Ishikawa (cell line): ENCODE measurements around the gene PLPP1.

ENCODE experiments used
- CEBPB ChIP-seq: IDR thresholded peaks from 2 replicates; pipeline ENCODE4 v1.6.1; 2012
- CREB1 ChIP-seq: IDR thresholded peaks from 2 replicates; pipeline ENCODE4 v1.6.1; 2012; ENCODE audit warnings: low read depth
- EGR1 ChIP-seq: IDR thresholded peaks from 2 replicates; pipeline ENCODE4 v1.6.1; 2012
- EP300 ChIP-seq: IDR thresholded peaks from 2 replicates; pipeline ENCODE4 v1.6.1; 2012; ENCODE audit warnings: borderline replicate concordance
- FOXM1 ChIP-seq: IDR thresholded peaks from 2 replicates; pipeline ENCODE4 v1.6.1; 2012; ENCODE audit warnings: low read depth, borderline replicate concordance
- NFIC ChIP-seq: IDR thresholded peaks from 2 replicates; pipeline ENCODE4 v1.6.1; 2012
- RAD21 ChIP-seq: IDR thresholded peaks from 2 replicates; pipeline ENCODE4 v1.6.1; 2012; ENCODE audit warnings: low read depth
- REST ChIP-seq: IDR thresholded peaks from 2 replicates; pipeline ENCODE4 v1.6.1; 2012; ENCODE audit warnings: low read depth, mild to moderate bottlenecking
- TAF1 ChIP-seq: IDR thresholded peaks from 2 replicates; pipeline ENCODE4 v1.6.1; 2012; ENCODE audit warnings: low read depth, mild to moderate bottlenecking
- TCF12 ChIP-seq: IDR thresholded peaks from 2 replicates; pipeline ENCODE4 v1.6.1; 2012; ENCODE audit warnings: low read depth
- TEAD4 ChIP-seq: IDR thresholded peaks from 2 replicates; pipeline ENCODE4 v1.6.1; 2012
- YY1 ChIP-seq: IDR thresholded peaks from 2 replicates; pipeline ENCODE4 v1.6.1; 2012; ENCODE audit warnings: low read depth
- ZBTB7A ChIP-seq: IDR thresholded peaks from 2 replicates; pipeline ENCODE4 v1.6.1; 2012; ENCODE audit warnings: low read depth
- TF ChIP-seq, protein P1 (sequence below): IDR thresholded peaks from 2 replicates; pipeline ENCODE4 v1.6.1; 2012
- TF ChIP-seq, protein P2 (sequence below): IDR thresholded peaks from 2 replicates; pipeline ENCODE4 v1.6.1; 2012

PLPP1 gene

DNA sequence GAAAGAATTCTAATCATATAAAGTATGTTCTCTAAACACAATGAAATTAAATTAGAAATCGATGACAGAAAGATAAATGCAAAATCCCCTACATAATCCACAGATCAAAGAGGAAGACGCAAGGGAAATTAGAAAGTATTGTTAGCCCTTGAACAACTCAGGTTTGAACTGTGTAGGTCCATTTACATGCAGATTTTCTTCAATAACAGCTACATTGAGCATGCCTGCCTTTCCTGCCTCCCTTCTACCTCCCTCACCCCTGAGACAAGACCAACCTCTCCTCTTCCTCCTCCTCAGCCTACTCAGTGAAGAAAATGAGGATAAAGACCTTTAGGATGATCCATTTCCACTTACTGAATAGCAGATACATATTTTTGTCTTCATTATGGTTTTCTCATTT, 75.2 kb downstream of the PLPP1 start:
- TF ChIP-seq RAD21 (no peak), EGR1 (no peak), NFIC (no peak)

- TF ChIP-seq EGR1 = no peak
- TF ChIP-seq EP300 = no peak
- no peak for TF ChIP-seq TAF1
- no peak for TF ChIP-seq TEAD4
- no peak for TF ChIP-seq REST
- no peak for TF ChIP-seq CEBPB
- no peak for TF ChIP-seq ZBTB7A
- no peak for TF ChIP-seq YY1
- TF ChIP-seq TCF12 = no peak
- TF ChIP-seq FOXM1 = no peak
- TF ChIP-seq RAD21 = no peak
- no peak for TF ChIP-seq CREB1
- TF ChIP-seq NFIC = no peak
These were observed 78.4 kb downstream of the PLPP1 start for GRCh38 chr5:55456216-55456895.

DNA sequence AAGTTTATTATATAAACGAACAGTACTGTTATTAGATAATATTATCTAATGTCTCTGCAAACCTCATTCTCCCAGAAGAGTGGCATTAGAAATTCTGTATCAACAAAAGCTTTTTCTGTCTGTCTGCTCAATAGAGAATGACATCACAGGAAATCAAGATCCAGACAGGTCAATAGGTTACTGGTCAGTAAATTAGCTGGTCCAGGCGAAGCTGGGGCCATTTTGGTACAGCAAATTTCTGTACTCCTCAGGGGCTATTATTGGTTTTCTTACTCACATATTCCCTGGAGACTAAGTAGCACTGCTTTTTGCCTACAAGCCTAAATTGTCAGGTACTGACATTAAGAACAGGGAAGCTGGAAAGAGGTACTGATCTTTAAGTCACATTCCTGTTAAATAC, 80.5 kb downstream of the PLPP1 start:
- TF ChIP-seq REST (no peak), TEAD4 (no peak), RAD21 (no peak), TAF1 (no peak), EGR1 (no peak), FOXM1 (no peak), ZBTB7A (no peak), CREB1 (no peak), NFIC (no peak)
- TF ChIP-seq, protein P1, sequence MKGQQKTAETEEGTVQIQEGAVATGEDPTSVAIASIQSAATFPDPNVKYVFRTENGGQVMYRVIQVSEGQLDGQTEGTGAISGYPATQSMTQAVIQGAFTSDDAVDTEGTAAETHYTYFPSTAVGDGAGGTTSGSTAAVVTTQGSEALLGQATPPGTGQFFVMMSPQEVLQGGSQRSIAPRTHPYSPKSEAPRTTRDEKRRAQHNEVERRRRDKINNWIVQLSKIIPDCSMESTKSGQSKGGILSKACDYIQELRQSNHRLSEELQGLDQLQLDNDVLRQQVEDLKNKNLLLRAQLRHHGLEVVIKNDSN = no peak

GRCh38 chr5:55453211-55453610, 81.6 kb downstream of the PLPP1 start:
- TF ChIP-seq TAF1 = no peak
- no peak for TF ChIP-seq CEBPB
- TF ChIP-seq FOXM1 = no peak
- no peak for TF ChIP-seq TCF12
- TF ChIP-seq RAD21 = no peak

DNA sequence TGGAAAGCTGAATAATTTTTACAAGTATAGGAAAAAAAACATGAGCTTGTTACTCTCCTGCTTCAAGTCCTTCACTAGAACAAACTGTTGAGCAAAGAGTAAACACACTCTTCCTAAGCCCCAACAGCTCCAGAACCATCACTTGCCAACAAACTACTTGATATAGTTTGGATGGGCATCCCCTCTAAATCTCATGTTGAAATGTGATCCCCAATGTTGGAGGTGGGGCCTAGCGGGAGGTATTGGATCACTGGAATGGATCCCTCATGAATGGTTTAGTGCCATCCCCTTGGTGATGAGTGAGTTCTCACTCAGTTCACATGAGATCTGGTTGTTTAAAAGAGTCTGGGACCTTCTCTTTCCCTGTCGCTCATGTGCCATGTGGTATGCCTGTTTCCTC, 82.8 kb downstream of the PLPP1 start:
- no peak for TF ChIP-seq CREB1
- TF ChIP-seq EGR1 = no peak
- no peak for TF ChIP-seq FOXM1
- no peak for TF ChIP-seq EP300
- no peak for TF ChIP-seq YY1
- no peak for TF ChIP-seq REST
- no peak for TF ChIP-seq CEBPB
- no peak for TF ChIP-seq TAF1
- TF ChIP-seq, protein P1 = no peak
- TF ChIP-seq, protein P2, sequence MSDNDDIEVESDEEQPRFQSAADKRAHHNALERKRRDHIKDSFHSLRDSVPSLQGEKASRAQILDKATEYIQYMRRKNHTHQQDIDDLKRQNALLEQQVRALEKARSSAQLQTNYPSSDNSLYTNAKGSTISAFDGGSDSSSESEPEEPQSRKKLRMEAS = no peak
- no peak for TF ChIP-seq RAD21
